Thymus (tissue), 11 donors: ENCODE measurements around the gene PHYKPL. TPM values are rescaled to one million over a fixed set of nuclear protein-coding genes. Genes with fewer than 3 reads are reported as not detected.

ENCODE experiments used
- DNase-seq, 9 donors: peaks; one replicate each; pipeline ENCODE4 v3.0.0-alpha.2; 2013; ENCODE audit warnings: low spot score in 9 of 9, low read depth in 6 of 9, missing footprints in 1 of 9
- H3K27ac ChIP-seq, 2 donors: one replicate each; pipeline ENCODE4 v1.5.1; 2013; ENCODE audit warnings: control low read depth in 1 of 2, low read depth in 1 of 2, low read length in 1 of 2, mild to moderate bottlenecking in 1 of 2, moderate library complexity in 1 of 2
- H3K27me3 ChIP-seq, 2 donors: one replicate each; pipeline ENCODE4 v1.5.1; 2013; ENCODE audit warnings: low read length in 1 of 2; ENCODE audit not compliant: control insufficient read depth in 2 of 2, insufficient read depth in 1 of 2
- H3K36me3 ChIP-seq, 2 donors: one replicate each; pipeline ENCODE4 v1.5.1; 2013; ENCODE audit warnings: low read length in 1 of 2, mild to moderate bottlenecking in 1 of 2, moderate library complexity in 1 of 2; ENCODE audit not compliant: control insufficient read depth in 2 of 2, insufficient read depth in 2 of 2
- H3K4me1 ChIP-seq, 2 donors: one replicate each; pipeline ENCODE4 v1.5.1; 2013; ENCODE audit warnings: low read length in 2 of 2; ENCODE audit not compliant: control insufficient read depth in 2 of 2, insufficient read depth in 2 of 2
- H3K4me3 ChIP-seq, 2 donors: one replicate each; pipeline ENCODE4 v1.5.1; 2013; ENCODE audit warnings: low read length in 2 of 2, control low read depth in 1 of 2, mild to moderate bottlenecking in 1 of 2
- H3K9me3 ChIP-seq, 2 donors: one replicate each; pipeline ENCODE4 v1.5.1; 2013; ENCODE audit warnings: low read length in 1 of 2, mild to moderate bottlenecking in 1 of 2; ENCODE audit not compliant: control insufficient read depth in 2 of 2, insufficient read depth in 1 of 2
- WGBS: extraction: QIAGEN DNeasy Blood & Tissue Kit; methylation state at CpG from one replicate; pipeline ENCODE4 v1.1.7; 2013; 5-methylcytosine and 5-hydroxymethylcytosine counted together
- polyA plus RNA-seq: library from polyadenylated mRNA; stranded (reverse); fragments of 200-250 nt; gene quantifications from one replicate; pipeline ENCODE4 v1.2.3, GENCODE V29; 2013
- total RNA-seq: library from RNA; stranded (reverse); fragments of 120-200 nt; gene quantifications from one replicate; pipeline ENCODE4 v1.2.4, GENCODE V29; 2013
- donor health status: healthy.

PHYKPL gene
- total and polyA plus RNA-seq, 2 donors, result 33.5 to 116 TPM

DNA sequence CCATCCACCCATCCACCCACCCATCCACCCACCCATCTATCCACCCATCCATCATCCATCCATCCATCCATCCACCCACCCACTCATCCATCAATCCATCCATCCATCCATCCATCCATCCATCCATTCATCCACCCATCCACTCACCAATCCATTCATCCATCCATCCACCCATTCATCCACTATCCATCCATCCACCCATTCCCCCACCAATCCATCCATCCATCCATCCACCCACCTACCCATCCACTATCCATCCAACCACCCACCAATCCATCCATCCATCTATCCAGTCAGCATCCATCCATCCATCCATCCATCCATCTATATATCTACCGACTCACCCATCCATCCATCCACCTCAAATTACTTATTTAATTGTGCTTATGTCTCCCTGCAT lies 36.9 kb upstream of the PHYKPL start:
- 98% methylated on average over 1 of the region's 1 CpG for WGBS
- no peak overlapping the region for H3K4me3 ChIP-seq
- no peak overlapping the region for H3K27ac ChIP-seq
- no peaks in the 10 kb centered on the region for H3K36me3 ChIP-seq
- no peaks in the 10 kb centered on the region for H3K27me3 ChIP-seq
- no peak for DNase-seq
- no peaks in the 10 kb centered on the region for H3K9me3 ChIP-seq
- H3K4me1 ChIP-seq, result no peaks in the 10 kb centered on the region

- DNase-seq, result no peak
- 94% methylated on average over 10 of the region's 10 CpGs for WGBS
- Histone ChIP-seq H3K27ac (no peak overlapping the region), H3K4me1 (no peaks in the 10 kb centered on the region), H3K9me3 (no peaks in the 10 kb centered on the region), H3K36me3 (no peaks in the 10 kb centered on the region), H3K4me3 (no peak overlapping the region), H3K27me3 (no peaks in the 10 kb centered on the region)
These were observed 35.3 kb upstream of the PHYKPL start for GRCh38 chr5:178267876-178268275.

DNA sequence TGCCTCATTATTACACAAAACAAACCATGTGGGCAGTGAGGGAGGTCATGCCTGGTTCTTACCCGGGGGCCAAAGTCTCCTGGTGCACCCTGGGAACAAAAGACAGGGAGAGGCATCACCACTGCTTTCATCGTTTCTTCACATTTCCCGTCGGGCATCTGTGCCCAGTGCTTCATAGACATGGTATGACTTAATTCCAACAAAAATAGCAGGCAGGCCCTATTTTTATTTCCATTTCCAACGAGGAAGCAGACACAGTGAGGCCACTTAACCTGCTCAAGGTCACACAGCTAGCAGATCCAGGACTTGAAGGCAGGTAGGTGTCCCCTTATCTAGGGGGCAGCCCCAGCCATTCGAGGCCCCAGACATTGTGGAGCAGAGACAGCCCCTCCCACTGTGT lies 34.6 kb upstream of the PHYKPL start:
- 89% methylated on average over 6 of the region's 6 CpGs for WGBS
- H3K36me3 ChIP-seq, result no peaks in the 10 kb centered on the region
- H3K4me3 ChIP-seq, result no peak overlapping the region
- no peaks in the 10 kb centered on the region for H3K27me3 ChIP-seq
- no peaks in the 10 kb centered on the region for H3K9me3 ChIP-seq
- H3K27ac ChIP-seq, result no peak overlapping the region
- no peak for DNase-seq
- H3K4me1 ChIP-seq, result no peaks in the 10 kb centered on the region

DNA sequence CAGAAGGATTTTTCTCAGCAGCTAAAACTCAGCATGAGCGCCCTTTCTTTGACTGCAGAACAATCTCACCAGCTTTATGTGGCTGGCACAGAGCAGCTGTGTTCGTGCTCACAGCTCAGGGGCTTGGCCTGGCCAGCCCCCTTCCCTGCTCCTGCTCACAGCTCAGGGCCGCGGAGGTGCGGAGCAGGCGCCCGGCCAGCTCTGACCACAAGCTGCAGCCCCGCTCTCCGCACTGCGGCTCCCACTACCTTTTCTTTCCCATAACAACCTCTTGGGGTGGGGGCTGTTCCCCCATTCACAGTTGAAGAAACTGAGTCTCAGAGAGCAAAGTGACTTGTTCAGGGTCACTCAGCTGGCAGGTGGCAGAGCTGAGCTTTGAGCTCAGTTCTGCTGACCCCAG lies 34.0 kb upstream of the PHYKPL start:
- no peak overlapping the region for H3K27ac ChIP-seq
- no peaks in the 10 kb centered on the region for H3K4me1 ChIP-seq
- no peaks in the 10 kb centered on the region for H3K9me3 ChIP-seq
- WGBS, result 97% methylated on average over 10 of the region's 10 CpGs
- no peak overlapping the region for H3K4me3 ChIP-seq
- no peak for DNase-seq
- no peaks in the 10 kb centered on the region for H3K27me3 ChIP-seq
- no peaks in the 10 kb centered on the region for H3K36me3 ChIP-seq

- no peak overlapping the region for H3K27ac ChIP-seq
These were observed 33.1 kb upstream of the PHYKPL start for GRCh38 chr5:178265746-178266145.

DNA sequence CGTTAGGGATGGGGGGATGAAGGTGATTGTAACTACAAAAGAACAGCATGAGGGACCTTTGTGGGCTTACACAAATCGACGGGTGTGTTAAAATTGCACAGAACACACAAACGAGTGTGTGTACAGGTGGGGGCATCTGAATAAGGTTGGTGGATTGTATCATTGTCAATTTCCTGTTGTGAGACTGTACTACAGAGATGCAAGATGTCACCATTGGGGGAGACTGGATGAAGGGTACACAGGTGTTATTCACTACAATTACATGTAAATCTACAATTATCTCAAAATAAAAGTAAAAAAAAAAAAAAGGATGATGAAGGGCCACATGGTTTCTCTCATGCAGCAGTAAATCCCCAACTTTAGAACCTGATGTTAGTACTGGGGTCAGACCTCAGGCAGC lies 31.4 kb upstream of the PHYKPL start:
- no peaks in the 10 kb centered on the region for H3K36me3 ChIP-seq
- no peak for DNase-seq
- H3K9me3 ChIP-seq, result no peaks in the 10 kb centered on the region
- WGBS, result 96% methylated on average over 4 of the region's 4 CpGs
- H3K27me3 ChIP-seq, result no peaks in the 10 kb centered on the region
- H3K4me1 ChIP-seq, result no peaks in the 10 kb centered on the region
- no peak overlapping the region for H3K4me3 ChIP-seq
- H3K27ac ChIP-seq, result no peak overlapping the region

More at GRCh38 chr5:178265746-178266145, 33.1 kb upstream of the PHYKPL start:
- no peak overlapping the region for H3K4me3 ChIP-seq
- H3K9me3 ChIP-seq, result no peaks in the 10 kb centered on the region
- H3K36me3 ChIP-seq, result no peaks in the 10 kb centered on the region
- DNase-seq, result no peak
- no peaks in the 10 kb centered on the region for H3K27me3 ChIP-seq
- 97% methylated on average over 7 of the region's 7 CpGs for WGBS
- no peaks in the 10 kb centered on the region for H3K4me1 ChIP-seq

DNA sequence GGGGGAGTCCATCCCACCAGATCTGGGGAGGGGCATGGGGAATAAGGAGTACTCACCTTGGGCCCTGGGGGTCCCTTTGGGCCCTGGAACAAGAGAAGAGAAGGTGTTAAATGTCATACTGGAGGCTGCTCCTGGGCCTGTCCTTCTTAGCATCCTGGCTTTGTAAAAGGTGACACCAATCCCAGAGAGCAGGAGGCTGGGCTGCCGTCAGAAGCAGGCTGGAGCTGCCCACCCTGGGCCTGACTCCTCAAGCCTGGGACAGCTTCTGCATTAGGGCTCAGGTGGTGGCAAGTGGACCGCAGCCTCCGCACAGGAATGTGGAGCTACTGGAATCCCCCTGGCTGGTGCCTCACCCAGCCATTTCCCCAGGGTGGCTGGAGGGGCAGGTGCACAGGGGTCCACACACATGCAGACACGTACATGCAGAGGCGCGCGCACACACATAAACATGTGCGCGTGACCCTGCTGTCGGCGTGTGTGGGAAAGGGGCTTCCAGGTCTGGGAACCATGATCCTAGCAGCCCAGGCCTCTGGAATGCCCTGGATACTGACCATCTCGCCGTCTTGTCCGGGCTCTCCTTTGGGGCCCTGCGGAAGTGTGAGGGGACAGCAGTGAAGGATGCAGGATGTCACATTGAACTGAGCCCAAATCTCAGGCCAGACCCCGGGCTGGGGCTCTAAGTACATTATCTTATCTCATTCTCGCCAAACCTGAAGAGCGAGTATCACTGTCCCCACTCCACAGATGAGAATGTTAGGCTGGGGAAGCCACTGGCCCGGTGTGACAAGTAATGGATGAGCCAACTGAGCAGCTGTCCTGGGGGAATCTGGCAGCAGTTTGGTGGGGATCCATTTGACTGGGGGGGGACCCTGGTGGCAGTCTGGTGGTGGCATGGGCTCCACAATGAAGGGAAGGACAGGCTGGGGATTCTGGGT lies 29.3 kb upstream of the PHYKPL start:
- no peak for DNase-seq
- WGBS, result 97% methylated on average over 19 of the region's 19 CpGs
- no peak overlapping the region for H3K27ac ChIP-seq
- H3K9me3 ChIP-seq, result no peaks in the 10 kb centered on the region
- no peaks in the 10 kb centered on the region for H3K36me3 ChIP-seq
- no peak overlapping the region for H3K4me3 ChIP-seq
- no peaks in the 10 kb centered on the region for H3K4me1 ChIP-seq
- H3K27me3 ChIP-seq, result no peaks in the 10 kb centered on the region

DNA sequence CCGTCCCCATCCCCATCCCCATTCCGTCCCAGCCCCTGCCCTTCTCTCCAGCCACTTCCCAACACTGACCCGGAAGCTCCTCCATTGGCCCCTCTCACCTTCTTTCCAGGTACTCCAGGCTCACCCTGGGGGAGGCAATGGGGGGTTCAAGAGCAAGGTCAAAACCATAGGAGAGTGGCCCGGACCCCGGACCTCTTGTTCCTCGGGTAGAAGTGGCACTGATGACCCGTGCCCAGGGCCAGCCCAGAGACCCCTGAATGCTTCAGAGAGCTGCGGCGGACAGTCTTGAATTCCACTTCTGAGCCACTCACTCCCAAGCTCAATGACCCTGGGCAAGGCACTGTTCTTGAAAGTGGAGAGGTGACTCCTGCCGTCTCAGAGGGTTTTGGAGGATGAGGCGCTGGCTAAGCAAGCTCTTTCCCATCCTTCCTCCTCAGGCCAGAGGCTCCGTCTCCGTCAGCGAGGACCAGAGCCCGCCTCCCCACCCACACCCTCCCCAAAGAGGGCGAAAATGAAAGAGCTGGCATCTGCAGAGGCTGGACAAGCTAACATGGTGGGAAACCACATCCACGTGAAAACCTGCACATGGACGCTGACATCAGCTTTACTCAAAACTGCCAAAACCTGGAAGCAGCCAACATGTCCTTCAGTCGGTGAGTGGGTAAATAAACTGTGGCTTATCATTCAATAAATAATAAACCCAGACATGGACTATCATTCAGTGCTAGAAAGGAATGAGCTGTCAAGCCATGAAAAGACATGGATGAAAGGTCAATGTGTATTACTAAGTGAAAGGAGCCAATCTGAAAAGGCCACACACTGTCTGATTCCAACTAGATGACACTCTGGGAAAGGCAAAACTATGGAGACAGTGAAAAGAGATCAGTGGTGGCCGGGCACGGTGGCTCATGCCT lies 27.3 kb upstream of the PHYKPL start:
- Histone ChIP-seq H3K9me3 (no peaks in the 10 kb centered on the region), H3K4me1 (no peaks in the 10 kb centered on the region), H3K4me3 (no peak overlapping the region), H3K27me3 (no peaks in the 10 kb centered on the region), H3K36me3 (no peaks in the 10 kb centered on the region), H3K27ac (no peak overlapping the region)
- WGBS, result 77% methylated on average over 21 of the region's 21 CpGs
- no peak for DNase-seq

DNA sequence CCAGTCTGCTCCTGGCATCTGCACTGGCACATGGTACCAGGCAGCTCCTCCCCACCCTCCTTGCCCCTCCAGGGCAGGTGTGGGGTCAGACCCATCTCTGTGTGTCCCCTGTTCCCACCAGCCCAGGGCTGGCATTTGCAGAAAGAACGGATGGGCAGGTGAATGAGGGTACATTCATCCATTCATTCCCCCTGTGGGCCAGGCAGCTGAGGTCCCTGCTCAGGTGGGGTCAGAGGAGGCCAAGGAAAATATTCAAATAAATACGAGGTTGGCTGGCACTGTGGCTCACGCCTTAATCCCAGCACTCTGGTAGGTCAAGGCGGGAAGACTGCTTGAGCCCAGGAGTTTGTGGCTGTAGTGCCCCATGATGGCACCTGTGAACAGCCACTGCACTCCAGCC lies 25.0 kb upstream of the PHYKPL start:
- H3K36me3 ChIP-seq, result no peaks in the 10 kb centered on the region
- H3K27ac ChIP-seq, result no peak overlapping the region
- 96% methylated on average over 4 of the region's 4 CpGs for WGBS
- H3K4me1 ChIP-seq, result no peaks in the 10 kb centered on the region
- DNase-seq, result no peak
- H3K9me3 ChIP-seq, result no peaks in the 10 kb centered on the region
- no peaks in the 10 kb centered on the region for H3K27me3 ChIP-seq
- no peak overlapping the region for H3K4me3 ChIP-seq
